ENCODE measurements around the gene HOXC11. TPM values are rescaled to one million over a fixed set of nuclear protein-coding genes. Genes with fewer than 3 reads are reported as not detected.

HOXC11 gene
- 1 to 10 TPM in 4 of 6 experiments, under 1 TPM in 2; 0.09 to 2.2 (median 1.8) TPM for total RNA-seq (2021; fragmentation: NEBNext Ultra II Directional; extraction: Animal tissue kit (Norgen Biotek cat#: 25700))
- long read RNA-seq, partial matches to known transcripts: 0 of 1 reads
- long read RNA-seq, other reads (novel, unspliced or antisense): 0 of 1 reads

DNA sequence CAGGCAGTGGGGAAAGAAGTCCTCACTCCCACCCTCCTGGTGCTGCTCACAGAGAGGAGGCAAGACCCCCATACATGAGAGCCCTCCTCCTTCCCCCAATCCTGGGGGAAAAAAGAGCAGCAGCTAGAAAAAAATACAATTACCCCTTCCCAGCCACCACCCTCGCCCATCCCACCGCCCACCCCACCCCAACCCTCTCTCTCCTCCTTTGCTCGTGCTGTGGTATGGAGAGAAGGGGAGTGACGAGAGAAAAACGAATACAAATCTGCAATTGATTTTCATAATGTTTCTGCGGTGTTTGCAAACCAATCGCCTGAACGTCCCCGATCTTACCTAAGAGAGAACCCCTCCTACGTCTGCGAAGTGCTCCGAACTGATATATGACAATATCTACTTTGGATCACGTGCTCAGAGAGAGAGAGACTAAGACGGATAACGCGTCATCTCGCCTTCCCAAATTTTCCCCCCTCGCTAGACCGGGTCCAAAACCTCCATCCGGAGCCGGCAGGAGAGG is at the start of gene HOXC11:
Gene HOXC11 (plus strand): TSS at position 405 of the 514 bp plus-strand sequence. CDS start 116 bp downstream, outside the sequence.
- DNase-seq: no peak
- TF ChIP-seq CTCF (IDR thresholded peaks at IDR 0.05): no peak
- H3K36me3 Mint-ChIP-seq (ENCODE audit: low read depth): no peaks in the 10 kb centered on the region
- peak within 1 kb of the TSS; percentile 85 for H3K4me3 Mint-ChIP-seq
- peaks cover 5% of the 10 kb centered on the region; the same call in 1 of the 2 replicates for H3K4me1 Mint-ChIP-seq (ENCODE audit: low read depth)
- peak within 1 kb of the TSS; percentile 65; the same call in 1 of the 2 replicates for H3K27ac Mint-ChIP-seq
- peaks cover 59% of the 10 kb centered on the region for H3K27me3 Mint-ChIP-seq (ENCODE audit: insufficient read depth)
- no peaks in the 10 kb centered on the region for H3K9me3 Mint-ChIP-seq

DNA sequence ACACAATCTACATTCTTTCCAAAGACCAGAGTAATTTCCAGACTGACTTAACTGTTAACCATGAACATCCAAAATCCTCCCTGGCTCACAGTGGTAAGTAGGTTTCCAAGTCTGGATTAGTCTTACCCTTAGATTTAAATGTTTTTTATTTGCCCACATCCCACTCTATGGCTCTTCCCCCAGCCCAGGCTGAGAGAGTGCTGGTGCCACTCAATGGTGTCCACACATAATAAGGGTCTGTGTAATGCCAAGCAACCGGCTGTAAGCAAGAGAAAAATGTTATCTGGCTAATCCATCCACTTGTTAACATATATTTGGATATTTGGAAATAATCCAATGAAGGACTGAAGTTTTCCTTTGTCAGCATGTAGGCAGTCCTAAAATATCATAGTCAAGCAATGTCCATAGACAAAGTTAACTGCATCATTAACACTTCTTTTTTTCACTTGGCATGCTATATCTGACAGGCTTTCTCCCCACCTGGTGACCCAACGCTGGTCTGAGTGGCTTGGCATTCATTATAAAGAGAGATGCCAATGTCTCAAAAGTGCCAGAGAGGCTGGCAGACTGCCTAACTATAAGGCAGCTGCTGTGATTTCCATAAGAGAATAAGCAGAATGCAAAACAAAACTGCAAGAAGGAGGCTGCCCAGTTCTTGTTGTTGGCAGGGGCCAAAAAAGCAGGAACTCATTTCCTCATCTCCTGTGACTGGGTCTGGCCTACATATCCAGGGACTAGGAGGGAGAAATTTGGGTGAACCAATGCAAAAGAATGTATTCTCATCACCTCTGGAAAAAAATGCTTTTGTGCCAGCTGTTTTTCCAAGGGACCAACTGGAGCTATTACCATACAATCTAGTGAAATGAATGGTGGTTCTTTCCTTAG is 48.2 kb upstream of the HOXC11 start:
- H3K9me3 Mint-ChIP-seq: no peaks in the 10 kb centered on the region
- no peak overlapping the region for H3K4me3 Mint-ChIP-seq
- no peaks in the 10 kb centered on the region for H3K4me1 Mint-ChIP-seq (ENCODE audit: low read depth)
- no peaks in the 10 kb centered on the region for H3K36me3 Mint-ChIP-seq (ENCODE audit: low read depth)
- H3K27ac Mint-ChIP-seq: no peak overlapping the region
- no peak for TF ChIP-seq CTCF (IDR thresholded peaks at IDR 0.05)
- H3K27me3 Mint-ChIP-seq (ENCODE audit: insufficient read depth): peaks cover 51% of the 10 kb centered on the region
- DNase-seq: no peak

DNA sequence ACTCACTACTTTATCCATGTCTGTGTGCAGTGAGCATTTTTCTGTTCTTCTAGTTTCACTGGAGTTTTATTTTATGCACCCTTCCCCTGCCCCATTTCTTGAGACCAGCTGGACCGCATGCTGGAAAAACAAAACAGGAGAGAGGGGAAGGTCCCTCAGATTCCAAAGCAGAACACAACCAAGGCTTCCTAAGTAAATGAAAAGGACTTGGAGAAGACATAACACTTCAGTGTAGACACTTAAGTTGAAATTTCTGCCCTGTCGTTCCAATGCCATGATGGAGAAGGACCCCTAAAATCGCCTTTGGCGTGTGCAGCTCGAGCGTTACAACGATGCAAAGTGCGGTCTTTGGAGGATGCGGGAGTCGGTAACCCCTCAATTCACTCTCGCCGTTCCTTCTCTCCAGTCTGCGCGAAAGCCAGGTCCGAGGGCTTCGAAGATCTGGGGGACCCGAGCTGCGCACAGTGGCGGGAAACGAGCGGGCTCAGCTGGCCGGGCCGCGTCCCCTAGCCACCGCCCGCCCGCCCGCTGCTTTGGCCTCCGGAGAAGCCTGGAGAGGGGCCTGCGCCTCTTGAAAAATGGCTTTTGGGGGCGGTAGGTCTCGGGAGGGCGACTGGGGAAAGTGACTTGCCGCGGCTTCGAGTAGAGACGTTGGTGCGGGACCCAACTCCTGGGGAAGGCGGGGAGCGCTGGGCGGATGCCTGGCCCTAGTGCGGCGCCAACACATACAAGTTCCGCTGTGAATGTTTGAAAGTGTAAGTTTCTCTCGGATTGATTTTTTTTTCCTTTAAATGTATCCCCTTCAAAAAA is 45.5 kb upstream of the HOXC11 start:
- no peak for DNase-seq
- no peaks in the 10 kb centered on the region for H3K9me3 Mint-ChIP-seq
- TF ChIP-seq CTCF (IDR thresholded peaks at IDR 0.05): no peak
- H3K27ac Mint-ChIP-seq: no peak overlapping the region
- H3K27me3 Mint-ChIP-seq (ENCODE audit: insufficient read depth): peaks cover 70% of the 10 kb centered on the region
- H3K36me3 Mint-ChIP-seq (ENCODE audit: low read depth): no peaks in the 10 kb centered on the region
- H3K4me3 Mint-ChIP-seq: no peak overlapping the region
- no peaks in the 10 kb centered on the region for H3K4me1 Mint-ChIP-seq (ENCODE audit: low read depth)

GRCh38 chr12:53928054-53928835 is 44.7 kb upstream of the HOXC11 start:
- no peak for DNase-seq
- H3K27me3 Mint-ChIP-seq (ENCODE audit: insufficient read depth): peaks cover 72% of the 10 kb centered on the region
- no peak overlapping the region for H3K27ac Mint-ChIP-seq
- no peaks in the 10 kb centered on the region for H3K4me1 Mint-ChIP-seq (ENCODE audit: low read depth)
- no peak overlapping the region for H3K4me3 Mint-ChIP-seq
- TF ChIP-seq CTCF (IDR thresholded peaks at IDR 0.05): no peak
- H3K36me3 Mint-ChIP-seq (ENCODE audit: low read depth): no peaks in the 10 kb centered on the region
- no peaks in the 10 kb centered on the region for H3K9me3 Mint-ChIP-seq

- Mint-ChIP-seq H3K36me3 (ENCODE audit: low read depth) (no peaks in the 10 kb centered on the region), H3K27ac (no peak overlapping the region), H3K4me3 (no peak overlapping the region), H3K4me1 (ENCODE audit: low read depth) (no peaks in the 10 kb centered on the region), H3K27me3 (ENCODE audit: insufficient read depth) (peaks cover 76% of the 10 kb centered on the region), H3K9me3 (no peaks in the 10 kb centered on the region)
- no peak for TF ChIP-seq CTCF (IDR thresholded peaks at IDR 0.05)
- DNase-seq: no peak
These were observed 43.4 kb upstream of the HOXC11 start for GRCh38 chr12:53929527-53929926.

Measured in HFFc6 (cell line).